Measurements from ENCODE around the gene PCSK4.

The PCSK4 gene

DNA sequence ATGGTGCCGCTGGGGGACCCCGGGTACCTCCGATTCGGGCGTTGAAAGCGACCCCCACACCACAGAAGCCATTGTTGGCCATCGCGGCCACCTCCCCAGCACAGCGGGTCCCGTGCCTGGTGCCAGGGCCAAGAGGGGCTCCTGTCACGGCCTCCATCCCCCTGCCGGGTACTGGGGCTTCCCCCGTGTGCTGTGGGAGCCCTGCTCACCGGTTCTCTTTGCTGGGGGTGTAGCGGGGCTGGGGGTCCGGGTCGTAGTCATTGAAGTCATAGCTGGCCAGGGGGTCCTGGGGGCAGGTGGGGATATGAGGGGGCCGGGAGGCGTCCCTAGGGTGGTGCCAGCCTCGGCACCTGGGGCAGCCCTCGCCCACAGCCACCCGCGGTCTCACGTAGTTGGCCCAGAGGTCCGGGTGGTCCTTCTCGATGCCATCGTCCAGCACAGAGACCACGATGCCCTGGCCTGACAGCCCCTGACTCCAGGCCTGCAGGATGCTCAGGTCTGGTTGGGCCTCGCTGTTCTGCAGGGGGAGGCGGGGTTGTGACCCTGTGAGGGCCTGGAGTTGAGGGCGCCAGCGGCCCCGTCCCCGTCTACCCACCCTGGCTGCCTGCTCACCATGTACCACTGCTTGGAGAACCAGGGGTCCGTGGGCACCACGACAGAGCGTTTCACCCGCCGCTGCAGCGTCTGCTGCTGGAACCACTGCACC lies 2.4 kb downstream of the PCSK4 start:
- TF ChIP-seq, protein P1, sequence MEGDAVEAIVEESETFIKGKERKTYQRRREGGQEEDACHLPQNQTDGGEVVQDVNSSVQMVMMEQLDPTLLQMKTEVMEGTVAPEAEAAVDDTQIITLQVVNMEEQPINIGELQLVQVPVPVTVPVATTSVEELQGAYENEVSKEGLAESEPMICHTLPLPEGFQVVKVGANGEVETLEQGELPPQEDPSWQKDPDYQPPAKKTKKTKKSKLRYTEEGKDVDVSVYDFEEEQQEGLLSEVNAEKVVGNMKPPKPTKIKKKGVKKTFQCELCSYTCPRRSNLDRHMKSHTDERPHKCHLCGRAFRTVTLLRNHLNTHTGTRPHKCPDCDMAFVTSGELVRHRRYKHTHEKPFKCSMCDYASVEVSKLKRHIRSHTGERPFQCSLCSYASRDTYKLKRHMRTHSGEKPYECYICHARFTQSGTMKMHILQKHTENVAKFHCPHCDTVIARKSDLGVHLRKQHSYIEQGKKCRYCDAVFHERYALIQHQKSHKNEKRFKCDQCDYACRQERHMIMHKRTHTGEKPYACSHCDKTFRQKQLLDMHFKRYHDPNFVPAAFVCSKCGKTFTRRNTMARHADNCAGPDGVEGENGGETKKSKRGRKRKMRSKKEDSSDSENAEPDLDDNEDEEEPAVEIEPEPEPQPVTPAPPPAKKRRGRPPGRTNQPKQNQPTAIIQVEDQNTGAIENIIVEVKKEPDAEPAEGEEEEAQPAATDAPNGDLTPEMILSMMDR (IDR thresholded peaks at IDR 0.05; ENCODE audit: extremely low read depth, missing control alignments): no peak
- DNase-seq (ENCODE audit: low spot score): no peak

GRCh38 chr19:1486720-1487575 lies 3.2 kb downstream of the PCSK4 start:
- TF ChIP-seq, protein P1 (IDR thresholded peaks at IDR 0.05; ENCODE audit: extremely low read depth, missing control alignments): no peak
- DNase-seq (ENCODE audit: low spot score): no peak

DNA sequence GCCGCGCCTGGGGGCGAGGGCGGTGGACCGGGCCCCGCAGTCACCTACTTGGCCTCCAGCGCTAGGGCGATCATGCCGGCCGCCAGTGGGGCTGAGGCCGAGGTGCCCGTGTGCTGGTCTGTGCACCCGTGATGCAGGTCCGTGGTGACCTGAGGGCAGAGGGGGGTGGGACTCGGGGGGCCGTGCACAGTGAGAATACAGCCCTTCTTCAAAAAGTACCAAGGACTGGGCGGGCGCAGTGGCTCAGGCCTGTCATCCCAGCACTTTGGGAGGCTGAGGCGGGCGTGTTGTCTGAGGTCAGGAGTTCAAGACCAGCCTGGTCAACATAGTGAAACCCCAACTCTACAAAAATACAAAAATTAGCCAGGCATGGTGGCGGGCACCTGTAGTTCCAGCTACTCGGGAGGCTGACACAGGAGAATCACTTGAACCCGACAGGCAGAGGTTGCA lies 6.1 kb downstream of the PCSK4 start:
- no peak for DNase-seq (ENCODE audit: low spot score)
- TF ChIP-seq, protein P1 (IDR thresholded peaks at IDR 0.05; ENCODE audit: extremely low read depth, missing control alignments): no peak

DNA sequence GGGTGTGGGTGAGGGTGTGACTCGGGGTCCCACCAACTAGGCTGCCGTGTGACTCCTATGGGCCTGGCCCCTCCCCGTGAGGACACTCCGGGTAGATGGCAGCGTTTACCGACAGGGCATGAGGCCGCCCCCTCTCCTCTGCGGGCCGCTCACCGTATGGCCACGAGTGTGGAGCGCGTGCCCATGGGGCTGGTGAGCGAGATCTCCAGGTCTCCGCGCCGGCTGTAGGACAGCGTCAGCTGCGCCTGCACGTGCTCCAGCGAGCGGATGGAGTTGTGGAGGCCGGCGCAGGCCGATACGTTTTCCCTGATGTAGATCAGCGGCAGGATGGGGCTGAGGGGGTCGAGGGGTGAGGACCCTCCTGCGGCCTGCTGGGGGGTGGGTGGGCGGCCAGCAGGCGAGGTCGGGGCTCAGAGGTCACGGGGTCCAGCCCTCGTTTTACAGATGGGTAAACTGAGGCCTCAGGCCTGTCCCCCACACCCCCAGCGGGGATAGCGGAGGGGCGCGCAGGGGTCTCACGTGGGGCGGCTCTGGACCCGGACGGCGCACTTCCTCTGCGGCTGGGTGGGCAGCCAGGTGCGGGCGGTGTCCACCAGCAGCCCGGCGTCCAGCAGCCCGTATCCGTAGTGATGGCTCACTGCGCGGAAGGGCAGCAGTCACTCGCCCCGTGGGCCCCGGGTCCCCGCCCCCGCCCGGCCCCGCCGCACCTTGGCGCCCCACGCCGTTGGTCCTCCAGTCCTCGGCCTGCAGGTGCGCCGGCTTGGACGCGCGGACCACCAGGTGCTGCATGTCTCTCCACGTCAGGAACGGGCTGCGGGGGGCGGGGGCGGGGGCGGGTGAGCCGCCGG lies 6.8 kb downstream of the PCSK4 start:
- no peak for DNase-seq (ENCODE audit: low spot score)
- TF ChIP-seq, protein P1 (IDR thresholded peaks at IDR 0.05; ENCODE audit: extremely low read depth, missing control alignments): no peak

- no peak for DNase-seq (ENCODE audit: low spot score)
- TF ChIP-seq, protein P1 (IDR thresholded peaks at IDR 0.05; ENCODE audit: extremely low read depth, missing control alignments): no peak
These were observed 7.6 kb downstream of the PCSK4 start for GRCh38 chr19:1482361-1483130.

DNA sequence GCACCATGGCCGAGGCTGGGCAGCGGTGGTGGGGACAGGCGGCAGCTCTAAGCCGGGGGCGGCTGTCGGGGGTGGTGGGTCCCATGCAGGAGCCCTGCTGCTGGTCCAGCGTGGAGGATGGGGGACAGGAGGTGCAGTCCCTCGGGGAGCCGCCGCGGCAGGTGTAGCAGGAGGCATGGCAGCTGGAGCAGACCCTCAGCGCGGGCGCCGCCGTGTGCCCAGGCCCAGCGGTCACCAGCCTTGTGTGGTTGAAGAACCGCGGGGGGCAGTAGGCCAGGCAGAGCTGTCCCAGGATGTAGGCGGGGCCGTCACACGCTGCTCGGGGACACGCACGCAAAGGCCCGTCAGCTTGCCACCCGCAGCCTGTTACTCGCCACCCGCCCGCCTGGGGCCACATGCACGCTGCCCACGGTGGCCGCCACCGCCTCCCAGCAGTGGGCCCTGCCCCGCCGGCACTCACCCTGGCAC lies 8.2 kb downstream of the PCSK4 start:
- no peak for DNase-seq (ENCODE audit: low spot score)
- TF ChIP-seq, protein P1 (IDR thresholded peaks at IDR 0.05; ENCODE audit: extremely low read depth, missing control alignments): no peak

All from GM20000 (cell line).